GM18502 (cell line): ENCODE data around the gene EIF5.

Source experiments
- ATAC-seq: cut with Tn5 transposase; IDR thresholded peaks from one replicate; pipeline ENCODE4 v1.9.1; 2021; ENCODE audit warnings: mild to moderate bottlenecking; ENCODE audit not compliant: unreplicated experiment, poor library complexity

Gene EIF5

DNA sequence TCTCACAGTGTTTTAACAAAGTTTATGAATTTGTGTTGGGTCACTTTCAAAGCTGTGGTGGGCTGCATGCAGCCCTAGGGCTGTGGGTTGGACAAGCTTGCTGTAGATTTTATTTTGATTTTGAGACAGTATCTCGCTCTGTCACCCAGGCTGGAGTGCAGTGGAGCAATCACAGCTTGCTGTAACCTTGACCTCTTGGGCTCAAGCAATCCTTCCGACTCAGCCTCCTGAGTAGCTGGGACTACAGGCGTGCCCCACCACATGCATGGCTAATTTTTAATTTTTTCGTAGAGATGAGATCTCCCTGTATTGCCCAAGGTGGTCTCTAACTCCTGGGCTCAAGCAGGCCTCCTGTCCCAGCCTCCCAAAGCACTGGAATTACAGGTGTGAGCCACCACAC, 56.6 kb downstream of the EIF5 start:
- no peak for ATAC-seq

DNA sequence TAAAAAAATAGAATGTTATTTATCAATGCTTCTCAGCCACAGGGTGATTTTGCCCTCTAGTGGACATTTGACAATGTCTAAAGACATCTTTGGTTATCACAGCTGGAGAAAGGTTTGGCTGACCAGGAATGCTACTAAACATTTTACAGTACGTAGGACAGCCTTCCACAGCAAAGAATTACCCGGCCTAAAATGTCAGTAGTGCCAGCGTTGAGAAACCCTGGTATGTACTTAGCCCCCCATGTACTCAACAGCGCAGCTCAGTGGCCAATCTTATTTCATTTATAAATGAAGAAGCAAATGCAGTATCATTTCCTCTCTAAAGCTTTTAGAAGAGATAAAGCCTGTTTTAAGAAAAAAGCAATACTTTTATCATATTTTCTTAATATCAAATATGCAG, 57.0 kb downstream of the EIF5 start:
- no peak for ATAC-seq

DNA sequence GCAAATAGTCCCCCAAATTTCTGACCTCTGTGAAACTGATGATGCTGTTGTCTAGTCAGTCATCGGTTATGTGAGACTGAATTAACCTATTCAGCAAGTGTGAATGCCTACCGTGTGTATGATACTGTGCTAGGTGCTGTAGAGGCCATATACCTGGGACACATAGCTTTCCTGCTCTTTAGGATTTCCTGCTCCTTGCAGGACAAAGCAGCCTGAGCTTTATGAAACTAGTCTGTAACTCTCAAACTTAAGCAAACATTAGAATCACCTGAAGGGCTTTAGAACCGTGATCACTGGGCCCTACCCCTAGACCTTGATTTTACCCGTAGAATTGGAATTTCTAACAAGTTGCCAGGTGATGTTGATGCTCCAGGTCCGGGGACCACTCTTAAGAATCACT, 58.1 kb downstream of the EIF5 start:
- ATAC-seq: no peak

DNA sequence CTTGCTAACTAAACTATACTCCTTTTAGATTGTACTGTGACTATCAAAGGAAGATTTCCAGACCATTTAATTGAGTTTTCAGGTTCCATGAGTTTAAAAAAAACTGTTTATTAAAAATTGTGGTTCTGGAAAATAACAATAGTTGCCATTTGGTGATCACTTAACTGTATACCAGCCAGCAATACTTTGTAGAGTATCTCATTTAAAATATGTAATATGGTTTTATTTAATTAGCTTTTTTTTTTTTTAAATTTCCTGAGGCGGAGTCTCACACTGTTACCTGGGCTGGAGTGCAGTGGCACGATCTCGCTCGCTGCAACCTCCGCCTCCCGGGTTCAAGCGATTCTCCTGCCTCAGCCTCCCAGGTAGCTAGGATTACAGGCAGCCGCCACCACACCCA, 58.5 kb downstream of the EIF5 start:
- no peak for ATAC-seq

DNA sequence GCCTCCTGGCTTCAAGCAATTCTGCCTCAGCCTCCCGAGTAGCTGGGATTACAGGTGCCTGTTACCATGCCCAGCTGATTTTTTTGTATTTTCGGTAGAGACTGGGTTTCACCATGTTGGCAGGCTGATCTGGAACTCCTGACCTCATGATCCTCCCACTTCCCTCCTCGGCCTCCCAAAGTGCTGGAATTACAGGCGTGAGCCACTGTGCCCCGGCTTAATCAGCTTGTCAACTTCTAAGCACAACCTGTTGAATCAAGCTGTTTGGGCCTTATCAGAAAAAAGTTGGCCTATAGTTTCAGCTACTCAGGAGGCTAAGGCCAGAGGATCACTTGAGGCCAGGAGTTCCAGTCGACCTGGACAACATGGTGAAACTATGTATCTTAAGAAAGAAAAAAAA, 59.0 kb downstream of the EIF5 start:
- ATAC-seq: no peak

DNA sequence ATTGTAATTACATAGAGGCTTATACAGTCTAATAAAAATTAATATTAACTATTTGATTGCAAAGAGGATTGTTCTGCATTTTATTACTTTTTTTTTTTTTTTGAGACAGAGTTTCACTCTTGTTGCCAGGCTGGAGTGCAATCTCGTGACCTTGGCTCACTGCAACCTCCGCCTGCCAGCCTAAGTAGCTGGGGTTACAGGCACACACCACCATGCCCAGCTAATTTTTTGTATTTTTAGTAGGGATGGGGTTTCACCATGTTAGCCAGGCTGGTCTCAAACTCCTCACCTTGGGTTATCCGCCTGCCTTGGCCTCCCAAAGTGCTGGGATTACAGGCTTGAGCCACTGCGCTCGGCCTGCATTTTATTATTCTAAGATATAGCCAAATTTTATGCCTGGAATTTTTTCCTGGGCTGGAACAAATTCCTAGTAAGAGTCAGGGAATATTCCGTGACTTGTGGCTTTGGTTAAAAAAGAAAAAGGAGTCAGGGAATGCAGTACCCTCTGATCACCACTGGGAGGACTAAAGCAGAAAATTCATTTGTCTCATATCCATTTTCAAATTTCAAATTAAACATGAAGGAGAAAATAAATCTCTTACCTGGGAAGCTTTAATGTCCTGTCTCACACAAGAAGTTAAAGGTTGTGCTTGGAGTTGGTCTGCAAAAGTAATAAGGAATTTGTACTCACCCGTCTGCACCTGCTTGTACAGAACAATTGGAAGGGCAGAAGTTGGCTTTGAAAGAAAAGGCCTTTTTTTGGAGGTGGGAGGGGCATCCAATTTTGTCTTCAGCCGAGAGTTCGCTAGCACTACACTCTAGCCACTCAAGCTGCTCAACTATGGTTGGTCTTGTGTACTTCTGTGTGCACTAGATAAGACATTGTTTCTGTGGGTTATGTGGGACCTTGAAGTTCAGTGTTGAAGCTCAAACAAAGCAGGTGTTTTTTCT, 59.9 kb downstream of the EIF5 start:
- no peak for ATAC-seq
